GM18951 (cell line): ENCODE data around the gene SLX4IP.

Experiments
- POLR2A ChIP-seq: IDR thresholded peaks from 4 replicates; pipeline ENCODE4 v1.6.1; 2011; ENCODE audit warnings: mild to moderate bottlenecking; ENCODE audit not compliant: insufficient read length, insufficient read depth; ENCODE audit errors: extremely low read depth
- in situ Hi-C: fragments of 300-500 bp; cut with MboI; formaldehyde crosslinking; loops from one replicate; pipeline ENCODE4 v1.12.0; 2022; ENCODE audit warnings: low sequenced_read_pairs, mixed read lengths, inconsistent platforms; ENCODE audit not compliant: unreplicated experiment

Gene SLX4IP

DNA sequence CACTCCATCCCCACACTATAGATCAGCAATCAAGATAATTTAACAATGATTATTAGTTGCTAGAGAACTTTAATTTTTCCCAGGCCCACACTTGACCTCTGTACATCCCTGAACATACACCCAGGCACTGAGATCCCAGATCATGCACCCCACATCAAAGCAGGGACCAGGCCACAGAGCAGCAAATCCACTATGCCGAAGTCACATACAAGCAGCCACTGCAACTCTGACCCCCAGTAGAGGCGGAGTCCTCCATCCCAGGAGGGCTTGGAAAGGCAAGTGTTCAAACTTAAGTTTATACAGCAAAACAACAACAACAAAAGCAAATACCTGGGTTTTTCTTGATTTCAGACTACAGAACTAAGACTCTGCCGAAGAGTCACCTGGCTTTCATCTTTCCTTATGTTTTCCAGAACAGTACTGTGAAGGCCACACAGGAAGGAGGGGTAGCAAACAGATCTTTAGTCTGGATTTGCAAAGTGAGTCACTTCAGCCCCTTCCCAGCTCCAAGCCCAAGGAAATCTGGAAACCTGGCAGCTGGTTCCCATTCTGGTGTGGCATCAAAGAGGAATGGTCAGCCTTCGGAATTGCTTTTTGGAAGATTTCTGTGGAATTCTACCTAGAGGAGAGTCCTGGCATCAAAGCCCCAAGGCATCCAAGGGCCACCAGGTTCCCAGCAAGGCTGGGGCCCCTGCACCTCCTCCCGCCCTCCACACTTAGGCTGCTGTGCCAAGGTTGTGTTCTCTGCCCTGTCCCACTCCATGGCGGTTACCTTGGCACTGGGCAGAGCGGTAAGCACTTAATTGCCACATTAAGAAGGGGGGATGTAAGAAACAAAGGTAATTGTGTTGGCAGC is 231.3 kb downstream of the SLX4IP start:
- no peak for TF ChIP-seq POLR2A
- in situ Hi-C loops, result no loop called here

DNA sequence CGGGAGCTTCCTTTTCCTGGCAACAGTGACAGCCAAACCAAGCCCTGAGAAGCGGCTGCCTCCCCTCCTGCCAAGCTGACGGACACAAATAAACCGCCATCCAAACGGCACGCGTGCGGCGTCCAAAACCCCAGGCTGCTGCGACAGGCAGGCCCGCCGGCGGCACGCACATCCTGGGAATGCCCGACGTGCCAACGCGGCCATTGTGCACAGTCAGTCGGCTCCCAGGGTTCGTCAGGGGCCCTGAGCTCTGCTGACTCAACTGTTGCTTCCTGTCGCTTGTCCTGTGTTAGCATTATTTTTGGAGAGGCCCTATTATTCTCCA is 231.9 kb downstream of the SLX4IP start:
- in situ Hi-C loops, result no loop called here
- no peak for TF ChIP-seq POLR2A

DNA sequence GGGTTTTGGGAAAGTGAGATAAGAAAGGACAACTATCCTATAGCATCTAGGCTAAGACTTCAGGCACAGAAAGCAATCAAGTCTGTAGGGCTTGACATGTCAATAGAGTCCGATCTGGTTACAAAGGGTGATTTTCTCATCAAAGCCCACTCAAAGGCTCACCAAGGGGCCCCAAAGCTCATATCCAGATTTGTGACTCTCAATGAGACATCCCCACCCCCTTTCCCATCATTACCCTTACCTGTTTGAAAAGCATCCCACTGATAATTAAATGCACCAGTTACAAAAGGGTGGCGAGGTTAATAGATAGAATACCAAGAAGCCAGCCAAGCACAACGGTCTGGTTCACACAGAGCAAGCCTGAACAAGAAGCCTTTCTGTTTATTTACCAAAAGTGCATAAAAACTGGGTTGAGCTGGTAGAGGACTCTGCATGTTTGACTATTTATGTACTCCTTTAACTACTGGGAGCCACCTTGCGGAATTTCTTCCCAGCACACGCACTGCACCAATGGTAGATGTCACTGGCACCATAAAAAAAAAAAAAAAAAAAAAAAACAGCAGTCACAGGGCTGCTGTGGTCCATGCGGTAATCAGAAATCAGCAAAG is 232.6 kb downstream of the SLX4IP start:
- in situ Hi-C loops, result no loop called here
- no peak for TF ChIP-seq POLR2A

DNA sequence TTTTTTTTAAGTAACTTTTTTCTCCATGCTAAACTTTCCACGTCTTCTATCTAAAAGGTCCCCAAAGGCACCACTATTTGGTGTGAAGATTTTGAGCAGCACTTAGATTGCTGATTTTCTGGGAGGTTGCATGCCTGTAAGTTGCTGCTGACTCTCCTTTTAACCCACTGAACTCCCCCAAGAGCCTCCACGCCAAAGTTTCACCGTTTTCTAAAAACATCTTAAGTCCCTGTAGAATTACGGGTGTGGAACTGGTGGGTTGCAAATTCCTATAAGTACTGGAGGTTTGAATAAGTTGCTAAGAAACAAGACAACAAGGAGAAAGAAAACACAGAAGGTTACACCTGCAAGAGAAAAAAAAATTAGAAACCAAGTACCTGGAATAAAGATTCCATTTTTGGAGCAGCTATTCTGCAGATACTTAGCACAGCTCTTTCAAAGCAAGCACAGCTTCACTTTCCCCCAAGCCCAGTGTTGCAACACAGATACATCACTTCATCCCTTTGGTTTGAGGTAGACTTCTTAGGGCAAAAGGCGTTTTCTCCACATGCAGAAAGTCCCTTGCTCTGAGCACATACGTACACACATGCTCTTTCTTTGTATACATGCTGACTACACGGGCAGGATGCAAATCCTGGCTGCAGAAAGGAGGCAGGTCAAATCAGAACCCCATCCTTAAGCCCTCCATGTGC is 233.7 kb downstream of the SLX4IP start:
- TF ChIP-seq POLR2A, result no peak
- in situ Hi-C loops, result no loop called here

DNA sequence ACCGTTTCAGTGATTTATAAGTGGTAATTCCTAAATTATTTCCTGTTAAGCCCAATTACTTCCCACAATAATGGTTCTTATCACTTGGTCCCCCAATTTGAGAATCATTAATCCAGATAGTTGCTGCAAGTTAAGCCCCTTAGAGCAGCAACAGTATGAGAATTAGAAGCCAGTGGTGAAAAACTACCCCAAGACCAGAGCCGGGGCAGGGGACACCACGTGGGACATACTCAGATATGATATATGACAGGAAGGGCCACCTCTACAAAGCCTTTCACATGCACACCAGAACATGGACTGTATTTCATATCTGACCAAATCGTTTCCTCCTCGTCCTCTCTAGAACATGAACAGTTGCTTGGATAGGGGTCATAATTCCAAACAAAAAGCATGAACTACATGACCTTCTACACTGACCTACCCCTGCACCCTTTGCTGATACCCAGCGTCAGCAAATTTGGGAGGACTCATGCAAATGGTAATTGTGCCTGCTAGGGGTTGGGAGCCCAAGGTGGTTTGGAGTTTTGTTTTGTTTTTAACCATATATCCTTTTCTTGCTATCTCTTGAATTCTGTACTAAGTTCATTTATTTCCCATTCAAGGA is 234.8 kb downstream of the SLX4IP start:
- no peak for TF ChIP-seq POLR2A
- in situ Hi-C loops, result no loop called here

DNA sequence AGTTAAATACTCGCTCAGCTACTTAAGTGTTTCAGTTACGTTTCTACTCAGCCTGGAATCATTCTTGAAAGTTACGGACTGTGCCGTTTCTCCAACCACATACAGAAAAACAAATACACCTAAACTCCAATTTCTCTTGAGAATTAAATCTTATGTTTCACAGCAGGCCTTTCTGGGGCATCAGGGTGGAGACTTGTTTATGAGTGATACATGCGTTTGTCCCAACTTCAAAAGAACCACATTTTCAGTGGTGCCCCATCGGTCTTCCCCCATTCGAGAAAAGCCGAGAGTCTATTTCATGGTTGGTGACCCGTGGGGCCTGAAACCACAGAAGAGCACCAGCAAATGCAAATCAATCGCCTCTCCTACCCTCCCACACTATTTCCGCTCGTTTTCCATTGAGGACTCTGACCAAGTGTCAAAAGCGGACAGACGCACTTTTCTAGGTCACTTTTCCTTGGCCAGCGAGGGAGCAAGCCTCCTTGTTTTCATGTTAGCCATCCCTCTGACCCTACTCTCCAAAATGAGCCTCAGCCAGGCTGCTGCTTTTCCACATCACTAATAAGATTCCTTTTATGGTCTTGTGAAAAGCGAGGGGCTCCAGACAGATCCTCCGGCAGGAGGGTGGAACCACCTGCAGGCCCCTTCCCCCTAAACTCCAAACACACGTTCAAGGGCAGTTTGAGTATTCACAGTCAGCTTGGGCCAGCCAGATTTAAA is 235.6 kb downstream of the SLX4IP start:
- in situ Hi-C loops, result no loop called here
- TF ChIP-seq POLR2A, result peak; percentile 42

DNA sequence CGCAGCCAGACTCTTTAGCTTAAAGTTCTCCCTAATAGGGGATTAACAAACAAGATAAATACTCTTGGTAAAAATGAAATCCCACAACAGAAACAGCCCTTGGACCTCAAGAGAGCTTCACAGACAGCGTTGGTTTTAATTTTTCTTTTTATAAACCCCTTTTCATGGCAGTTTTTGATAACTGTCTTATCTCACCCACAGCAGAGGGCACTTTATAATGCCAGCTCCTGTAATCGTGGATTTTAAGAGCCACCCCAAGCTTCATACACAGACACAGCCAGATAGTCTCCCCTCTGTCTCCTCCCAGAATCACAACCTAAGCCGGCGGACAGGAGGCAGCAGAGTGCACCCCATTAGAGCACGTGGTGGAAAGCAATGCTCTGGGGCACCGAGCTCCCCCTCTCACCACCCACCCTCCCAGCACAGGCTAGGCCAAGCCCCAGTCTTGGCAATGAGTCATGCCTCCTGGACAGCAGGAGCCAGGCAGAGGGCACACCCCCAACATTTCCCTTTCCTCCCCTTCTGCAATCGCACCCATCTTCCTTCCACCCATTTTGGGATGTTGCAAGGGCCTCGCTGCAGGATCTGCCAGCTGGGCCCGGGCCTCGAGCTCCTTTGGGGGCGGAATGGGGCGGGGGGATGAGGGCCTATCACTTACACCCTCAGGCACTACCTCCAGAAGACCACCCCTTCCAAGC is 236.3 kb downstream of the SLX4IP start:
- in situ Hi-C loops, result no loop called here
- TF ChIP-seq POLR2A, result no peak

DNA sequence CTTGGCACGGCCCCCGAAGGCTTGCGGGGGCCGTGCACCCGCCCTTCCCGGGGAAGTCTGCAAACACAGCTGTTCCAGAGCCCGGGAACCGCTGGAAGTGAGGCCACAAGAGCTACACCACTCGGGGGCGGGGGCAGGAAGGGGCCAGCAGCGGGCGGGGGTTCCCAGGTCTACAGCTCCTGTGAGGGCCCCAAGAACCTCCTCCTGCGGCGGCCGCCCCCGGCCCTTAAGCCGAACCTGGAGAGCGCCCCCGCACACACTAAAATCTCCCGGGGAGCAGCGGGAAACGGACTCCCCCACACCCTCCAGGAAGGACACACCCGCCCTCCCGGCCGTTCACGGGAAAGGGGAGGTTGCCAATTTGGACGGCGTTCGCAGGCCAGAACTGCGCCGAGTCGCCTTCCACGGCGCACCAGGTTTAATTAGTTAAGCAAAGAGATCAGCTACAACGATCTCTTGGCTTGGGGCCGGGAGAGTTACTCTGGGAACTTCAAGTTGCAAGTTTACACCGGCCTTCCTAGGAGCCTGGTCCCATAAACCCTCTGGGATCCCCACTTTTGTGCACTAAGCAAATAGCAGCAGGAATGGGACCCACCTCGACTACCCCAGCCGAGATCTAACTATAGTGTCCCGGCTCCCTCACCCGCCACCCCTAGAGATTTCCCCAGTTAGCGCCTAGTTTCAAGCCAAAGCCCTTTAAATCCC is 237.0 kb downstream of the SLX4IP start:
- no peak for TF ChIP-seq POLR2A
- in situ Hi-C loops, result no loop called here

DNA sequence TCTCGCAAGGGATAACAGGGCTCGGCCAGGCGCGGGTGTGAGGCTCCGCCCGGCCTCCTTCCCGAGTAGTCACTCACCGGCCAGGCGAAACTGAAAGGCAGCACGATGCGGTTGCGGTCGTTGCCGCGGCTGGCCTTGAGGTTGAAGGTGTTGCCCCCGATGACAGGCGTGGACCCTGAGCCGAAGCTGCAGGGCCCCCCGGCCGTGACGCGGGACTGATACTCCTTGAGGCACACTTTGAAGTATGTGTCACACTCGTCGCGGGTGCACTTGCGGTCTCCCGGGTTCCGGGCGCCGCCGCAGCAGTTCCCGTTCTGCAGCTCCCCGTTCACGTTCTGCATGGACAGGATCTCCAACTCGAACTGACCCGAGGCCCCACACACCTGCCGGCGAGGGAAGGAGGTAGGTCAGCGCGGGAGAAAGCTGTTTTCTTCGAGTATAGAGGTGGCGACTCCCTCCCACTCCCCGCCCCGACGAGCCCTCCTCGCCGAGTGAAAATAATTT is 237.6 kb downstream of the SLX4IP start:
- in situ Hi-C loops, result no loop called here
- TF ChIP-seq POLR2A, result no peak

DNA sequence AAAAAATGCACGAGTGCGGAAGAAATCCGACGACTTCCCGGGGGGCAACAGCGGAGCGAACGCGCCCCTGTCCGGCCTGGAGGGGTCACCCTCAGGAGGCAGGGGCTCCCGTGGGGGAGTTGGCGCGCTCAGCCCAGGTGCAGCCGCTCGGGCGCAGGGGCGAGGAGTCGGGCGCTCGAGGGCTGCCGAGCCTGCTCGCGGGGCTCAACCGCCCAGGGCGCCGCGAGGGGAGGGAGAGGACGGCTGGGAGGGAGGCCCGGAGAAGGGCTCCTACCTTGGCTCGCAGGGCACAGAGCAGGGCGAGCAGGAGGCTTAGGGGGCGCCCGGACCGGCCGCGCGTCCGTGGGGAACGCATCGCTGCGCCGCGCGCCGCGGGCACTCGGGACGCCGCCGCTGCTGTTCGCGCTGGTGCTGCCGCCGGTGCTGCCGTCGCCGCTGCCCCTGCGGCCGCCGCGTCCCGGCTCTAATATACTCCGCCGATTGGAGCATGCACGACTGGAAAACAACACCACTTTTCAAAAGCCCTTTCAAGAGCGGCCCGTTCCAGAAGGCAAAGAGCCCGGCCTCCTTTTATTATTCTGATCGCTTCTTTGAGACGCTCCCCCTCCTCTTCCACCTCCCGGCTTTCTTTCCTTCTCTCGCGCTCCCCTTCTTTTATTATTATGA is 238.2 kb downstream of the SLX4IP start:
- in situ Hi-C loops, result no loop called here
- TF ChIP-seq POLR2A, result no peak

DNA sequence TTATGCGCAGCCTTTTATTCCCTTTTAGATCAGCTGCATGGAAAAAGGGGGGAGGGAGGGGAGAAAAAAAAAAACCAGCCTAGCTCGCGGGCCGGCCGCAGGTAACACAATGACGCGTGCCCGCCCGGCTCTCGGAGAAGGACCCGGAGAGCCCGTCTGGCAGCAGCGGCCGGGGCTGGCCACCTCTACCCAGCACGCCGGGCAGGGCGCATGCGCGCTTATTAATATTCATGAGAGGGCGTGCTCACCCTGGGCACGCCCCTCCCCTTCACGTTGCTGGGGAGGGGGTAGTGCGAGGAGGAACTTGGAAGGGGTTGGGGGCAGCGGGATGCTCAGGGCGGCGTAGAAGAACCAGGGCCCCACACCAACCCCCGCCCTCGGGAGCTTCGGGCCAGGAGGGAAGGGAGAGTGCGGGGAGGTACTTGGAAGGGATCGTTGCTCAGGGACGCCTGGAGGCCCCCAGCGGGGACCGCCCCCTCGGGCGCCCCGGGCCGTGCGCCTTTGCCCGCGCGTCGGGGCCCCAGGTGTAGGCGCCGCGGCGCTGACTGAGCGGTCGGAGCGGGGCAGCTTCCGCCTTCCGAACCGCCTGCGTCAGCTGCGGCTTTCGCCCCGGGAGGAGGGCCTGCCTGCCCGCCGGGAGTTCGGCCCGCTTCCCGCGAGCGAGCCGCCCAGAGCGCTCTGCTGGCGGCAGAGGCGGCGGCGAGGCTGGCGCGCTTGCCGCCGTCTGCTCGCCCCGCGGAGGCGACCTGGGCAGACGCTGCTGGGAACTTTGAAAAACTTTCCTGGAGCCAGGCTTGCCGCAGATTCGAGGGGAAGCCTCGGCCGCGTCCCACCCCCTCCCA is 239.0 kb downstream of the SLX4IP start, which contains the start of gene JAG1:
JAG1 (minus strand) TSS at position 158 of the 842 bp plus-strand sequence. CDS start 469 bp downstream, outside the sequence.
- in situ Hi-C loops, result no loop called here
- TF ChIP-seq POLR2A, result peak; percentile 78
